GM12873 (cell line): Measurements from ENCODE around the gene KPNA3.
A peak's percentile ranks its signal among the peaks of the same experiment; 100 is the strongest.

Experiments used
- CTCF ChIP-seq: IDR thresholded peaks from 2 replicates; pipeline ENCODE4 v1.5.1; 2012; ENCODE audit warnings: low read depth, mild to moderate bottlenecking, moderate library complexity, low read length, control low read depth; ENCODE audit not compliant: insufficient read depth; ENCODE audit errors: missing control alignments

The KPNA3 gene

GRCh38 chr13:49664606-49665005 is 127.9 kb downstream of the KPNA3 start:
- no peak for TF ChIP-seq CTCF

- no peak for TF ChIP-seq CTCF
Measured at GRCh38 chr13:49657241-49657641, 135.2 kb downstream of the KPNA3 start.

- TF ChIP-seq CTCF: no peak
Measured at GRCh38 chr13:49655906-49656305, 136.6 kb downstream of the KPNA3 start.

DNA sequence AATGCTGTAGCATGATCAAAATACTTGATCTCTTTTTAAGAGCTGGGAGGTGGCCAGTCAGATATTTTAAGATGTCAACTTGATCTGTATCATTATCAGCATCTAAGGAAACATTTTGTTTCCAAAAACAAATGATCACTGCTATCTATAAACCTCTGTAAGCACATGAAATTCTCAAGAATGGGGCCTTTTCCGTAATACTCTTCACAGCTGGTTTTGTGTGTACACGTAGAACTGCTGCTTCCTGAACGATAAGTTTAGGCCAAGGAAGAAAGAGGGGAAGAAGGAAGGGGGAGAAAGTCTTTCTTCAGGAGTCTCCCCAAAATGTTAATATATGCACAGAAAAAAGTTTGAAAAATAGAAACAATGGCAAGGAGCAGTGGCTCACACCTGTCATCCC is 138.5 kb downstream of the KPNA3 start:
- TF ChIP-seq CTCF: no peak

GRCh38 chr13:49653478-49653877 is 139.0 kb downstream of the KPNA3 start:
- no peak for TF ChIP-seq CTCF

DNA sequence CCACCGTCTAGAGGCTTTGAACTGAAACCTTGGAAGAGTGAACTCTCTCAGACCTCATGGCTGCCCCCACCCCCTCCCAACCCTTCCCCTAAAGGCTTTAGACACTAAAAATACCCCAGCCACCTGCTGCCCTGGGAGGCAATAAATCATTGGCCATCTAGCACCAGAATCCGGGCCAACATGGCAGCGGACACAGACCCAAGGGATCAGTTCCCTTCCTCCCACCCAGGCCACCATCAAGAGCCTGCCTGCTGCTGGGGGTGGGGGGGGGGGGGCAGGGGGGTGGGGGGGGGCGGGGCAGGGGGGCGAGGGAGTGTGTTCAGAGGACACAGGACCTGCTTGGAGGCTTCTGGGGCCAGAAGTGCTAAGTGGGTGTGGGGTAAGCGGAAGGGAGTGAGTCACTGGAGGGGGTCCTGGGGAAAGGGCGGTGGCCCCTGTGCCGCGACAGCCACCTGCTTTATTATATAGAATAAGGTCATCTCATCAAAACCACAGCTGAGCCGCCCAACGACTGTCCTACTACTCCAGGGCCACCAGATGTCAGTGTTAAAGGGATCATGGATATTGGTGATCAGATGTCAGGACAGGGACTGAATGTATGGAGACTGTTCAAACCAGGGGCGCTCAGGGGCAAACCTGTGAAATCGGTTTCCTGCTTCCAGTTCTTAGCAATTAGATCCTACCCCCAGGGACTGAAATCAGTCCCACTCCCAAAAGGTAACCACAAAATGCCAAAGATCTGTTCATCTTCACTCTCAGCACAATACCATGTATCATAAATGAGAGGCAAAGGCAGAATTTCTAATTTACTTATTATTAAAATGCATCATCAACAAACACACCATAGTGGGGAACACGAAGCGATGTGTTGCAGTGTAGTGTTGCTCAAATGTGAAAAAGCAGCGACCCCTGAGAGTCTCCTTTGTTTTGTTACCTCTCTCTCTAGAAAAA is 139.9 kb downstream of the KPNA3 start:
- TF ChIP-seq CTCF: peak; percentile 61

GRCh38 chr13:49651570-49652354 is 140.7 kb downstream of the KPNA3 start:
- TF ChIP-seq CTCF: no peak
